Glomerular visceral epithelial cell (primary cell): ENCODE results near the gene EIF4EBP2.

ENCODE experiments used
- DNase-seq: peaks from one replicate; pipeline ENCODE4 v3.0.0-alpha.2; 2016; ENCODE audit errors: extremely low spot score

Gene EIF4EBP2

GRCh38 chr10:70459774-70460490 is 56.0 kb downstream of the EIF4EBP2 start:
- DNase-seq = no peak

- peak; percentile 52 for DNase-seq
These were observed 57.7 kb downstream of the EIF4EBP2 start for GRCh38 chr10:70461397-70462348.

DNA sequence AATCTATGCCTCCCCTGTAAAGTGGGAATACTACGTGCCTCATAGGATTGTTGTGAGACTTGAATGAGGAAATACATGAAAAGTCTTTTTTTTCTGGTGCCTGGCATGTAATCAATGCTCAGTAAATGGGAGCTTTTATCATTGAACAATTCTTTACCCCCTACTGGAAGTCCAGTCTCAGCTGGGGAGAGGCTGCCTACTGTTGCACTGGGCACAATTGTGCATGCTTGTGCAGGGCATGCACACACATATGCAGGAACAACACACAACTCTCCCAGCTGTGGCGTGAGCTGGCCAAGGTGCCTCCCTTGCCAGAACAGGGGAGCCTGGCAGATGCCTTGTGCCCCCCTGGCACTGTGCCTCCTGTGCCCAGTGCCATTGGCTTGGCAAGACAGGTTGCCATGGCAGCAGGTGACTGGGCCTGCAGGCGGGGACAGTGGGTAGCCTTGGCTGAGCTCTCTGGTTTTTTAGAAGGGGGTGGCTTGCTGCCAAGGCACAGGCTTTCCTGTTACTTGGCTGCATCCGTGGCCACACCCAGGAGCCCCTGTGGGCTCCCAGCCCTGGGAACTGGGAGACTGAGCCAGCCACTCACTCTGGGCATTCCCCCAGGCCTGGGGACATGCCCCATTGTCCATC is 58.5 kb downstream of the EIF4EBP2 start:
- peak; percentile 33 for DNase-seq

DNA sequence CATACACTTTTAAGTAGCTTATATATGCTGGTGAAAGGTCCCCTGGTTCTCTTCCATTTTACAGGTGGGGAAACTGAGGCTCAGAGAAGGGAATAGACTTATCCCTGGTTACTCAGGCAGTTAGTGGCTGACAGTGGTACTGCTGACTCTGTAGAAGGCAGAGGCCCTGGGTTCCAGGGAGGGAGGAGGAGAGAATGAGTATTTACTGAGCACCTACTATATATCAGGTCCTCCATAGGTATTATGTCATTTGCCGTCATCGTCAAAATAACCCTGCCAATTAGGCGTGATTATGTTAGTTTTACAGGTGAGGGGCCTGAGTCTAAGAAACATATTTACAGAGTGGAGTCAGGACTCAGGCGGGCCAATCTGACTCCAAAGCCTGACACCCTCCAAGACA is 61.3 kb downstream of the EIF4EBP2 start:
- no peak for DNase-seq

DNA sequence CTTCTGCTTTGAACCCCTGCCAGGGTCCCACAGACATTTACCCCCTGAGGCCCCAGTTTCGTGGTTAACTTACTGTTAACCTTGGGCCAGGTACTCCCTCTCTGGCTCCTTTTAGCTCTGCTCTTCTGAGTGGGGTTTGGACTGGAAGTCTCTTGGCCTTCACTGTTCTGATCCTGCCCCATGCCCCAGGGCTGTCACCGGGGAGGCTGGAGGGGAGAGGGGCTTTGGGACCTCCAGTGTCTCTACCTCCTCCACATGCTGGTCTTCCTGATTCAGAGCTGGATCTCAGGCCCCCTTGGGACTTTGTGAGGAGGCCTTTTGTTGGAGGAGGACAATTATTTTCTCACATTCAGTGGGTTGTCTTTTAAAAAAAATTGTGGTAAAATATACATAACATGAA is 61.9 kb downstream of the EIF4EBP2 start:
- DNase-seq = no peak

DNA sequence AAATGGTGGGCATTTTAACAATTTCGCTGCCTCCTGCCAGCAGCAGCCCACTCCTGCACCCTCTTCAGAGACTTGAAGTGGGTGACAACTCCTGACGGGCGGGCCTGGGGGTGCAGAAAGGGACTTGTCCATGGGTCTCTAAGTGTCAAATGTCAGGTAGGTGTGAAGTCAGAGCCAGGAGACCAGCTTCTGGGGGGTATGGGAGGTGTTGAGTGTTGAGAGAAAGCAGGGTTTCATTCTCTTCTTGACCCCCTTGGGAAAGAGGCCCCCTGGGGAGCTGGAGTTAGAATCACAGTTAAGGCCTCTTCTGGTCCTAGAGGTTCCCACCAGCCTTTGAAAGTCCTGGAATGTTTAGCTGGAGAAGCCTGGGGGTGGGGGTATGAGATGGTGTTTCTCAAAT is 63.0 kb downstream of the EIF4EBP2 start:
- DNase-seq = no peak

GRCh38 chr10:70472799-70473454 is 69.0 kb downstream of the EIF4EBP2 start:
- no peak for DNase-seq

DNA sequence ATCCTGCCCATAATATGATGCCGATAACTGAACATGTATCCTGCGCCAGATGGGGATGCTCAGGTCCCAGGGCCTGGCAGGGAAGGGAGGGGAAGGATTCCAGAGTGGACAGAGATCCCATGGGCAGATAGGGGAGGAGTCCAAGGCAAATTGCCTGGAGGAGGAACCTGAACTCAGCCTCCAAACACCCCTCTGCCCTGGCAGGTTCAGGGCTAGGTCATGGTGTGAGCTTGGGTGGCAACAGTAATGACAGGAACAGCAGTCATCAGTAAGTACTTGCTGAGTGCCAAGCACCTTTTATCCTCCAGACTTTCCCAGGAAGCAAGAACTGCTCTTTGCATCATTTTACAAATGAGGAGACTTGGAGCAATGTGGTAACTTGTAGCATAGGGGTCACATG is 70.8 kb downstream of the EIF4EBP2 start:
- no peak for DNase-seq

GRCh38 chr10:70475661-70476060 is 71.7 kb downstream of the EIF4EBP2 start:
- peak; percentile 63 for DNase-seq

GRCh38 chr10:70476249-70477035 is 72.5 kb downstream of the EIF4EBP2 start:
- DNase-seq = no peak

DNA sequence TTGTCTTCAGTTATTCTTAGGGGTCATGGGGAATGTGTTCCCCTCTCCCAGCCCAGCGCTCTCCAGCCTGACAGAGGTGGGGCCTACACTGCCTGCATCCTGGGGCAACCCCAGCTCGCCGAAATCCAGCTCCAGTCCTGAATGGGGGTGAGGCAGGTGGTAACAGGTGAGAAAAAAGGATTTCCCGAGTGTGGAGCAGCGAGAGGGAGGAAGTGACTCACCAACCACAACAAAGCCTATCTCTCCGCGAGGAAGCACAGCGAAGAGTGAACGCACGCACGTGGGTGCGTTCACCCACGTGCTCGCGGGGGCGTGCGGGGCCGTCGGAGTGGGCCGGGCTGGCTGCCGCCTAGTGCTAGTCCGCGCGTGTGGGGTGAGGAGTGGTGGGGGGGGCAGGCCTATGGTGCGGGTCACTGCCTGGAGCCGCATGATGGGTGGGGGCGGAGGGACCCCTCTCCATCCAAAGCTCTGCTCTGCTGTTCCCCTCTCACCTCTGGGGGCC is 73.8 kb downstream of the EIF4EBP2 start:
- DNase-seq = peak; percentile 33
